ENCODE results near the gene GRB14.

DNA sequence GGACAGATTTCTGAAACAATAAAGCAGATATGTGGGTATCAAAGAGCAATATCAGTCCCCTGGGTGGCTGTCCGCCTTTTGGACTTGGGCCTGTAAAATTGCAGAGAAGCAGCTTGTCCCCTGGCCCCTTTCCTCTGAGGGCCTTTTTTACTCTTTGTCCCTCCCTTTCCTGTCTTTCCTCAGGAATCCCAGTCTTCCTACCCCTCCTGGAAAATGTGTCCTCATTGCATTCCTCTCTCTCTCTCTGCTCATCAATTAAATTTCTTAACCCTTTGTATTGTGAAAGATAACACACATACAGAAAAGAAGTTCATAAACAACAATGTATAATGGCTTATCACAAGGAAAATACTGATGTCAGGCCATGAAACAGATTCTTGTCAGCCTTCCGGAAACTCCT lies 3.0 kb upstream of the GRB14 start:
- TF ChIP-seq POLR2A (IDR thresholded peaks at IDR 0.05) (no peak), CTCF (IDR thresholded peaks at IDR 0.05) (no peak), POLR2AphosphoS5 (IDR thresholded peaks at IDR 0.05) (no peak)

Data from prostate gland (tissue), 2 donors.